Stimulated activated CD8-positive, alpha-beta memory T cell treated with anti-CD3 and anti-CD28 coated beads, Interleukin-2, amount 100 ng/mL, for 48 hours (primary cell): ENCODE measurements around the gene DGCR2.
"Not testable (repeated sequence)": the region's sequence is repeated elsewhere in the genome, so short reads cannot be mapped to it uniquely, and the experiment has no call there.

Experiments used
- DNase-seq, 2 donors: peaks; one replicate each; pipeline ENCODE4 v3.0.0-alpha.2; 2020; ENCODE audit warnings: low read depth in 2 of 2

The DGCR2 gene, protein sequence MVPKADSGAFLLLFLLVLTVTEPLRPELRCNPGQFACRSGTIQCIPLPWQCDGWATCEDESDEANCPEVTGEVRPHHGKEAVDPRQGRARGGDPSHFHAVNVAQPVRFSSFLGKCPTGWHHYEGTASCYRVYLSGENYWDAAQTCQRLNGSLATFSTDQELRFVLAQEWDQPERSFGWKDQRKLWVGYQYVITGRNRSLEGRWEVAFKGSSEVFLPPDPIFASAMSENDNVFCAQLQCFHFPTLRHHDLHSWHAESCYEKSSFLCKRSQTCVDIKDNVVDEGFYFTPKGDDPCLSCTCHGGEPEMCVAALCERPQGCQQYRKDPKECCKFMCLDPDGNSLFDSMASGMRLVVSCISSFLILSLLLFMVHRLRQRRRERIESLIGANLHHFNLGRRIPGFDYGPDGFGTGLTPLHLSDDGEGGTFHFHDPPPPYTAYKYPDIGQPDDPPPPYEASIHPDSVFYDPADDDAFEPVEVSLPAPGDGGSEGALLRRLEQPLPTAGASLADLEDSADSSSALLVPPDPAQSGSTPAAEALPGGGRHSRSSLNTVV

DNA sequence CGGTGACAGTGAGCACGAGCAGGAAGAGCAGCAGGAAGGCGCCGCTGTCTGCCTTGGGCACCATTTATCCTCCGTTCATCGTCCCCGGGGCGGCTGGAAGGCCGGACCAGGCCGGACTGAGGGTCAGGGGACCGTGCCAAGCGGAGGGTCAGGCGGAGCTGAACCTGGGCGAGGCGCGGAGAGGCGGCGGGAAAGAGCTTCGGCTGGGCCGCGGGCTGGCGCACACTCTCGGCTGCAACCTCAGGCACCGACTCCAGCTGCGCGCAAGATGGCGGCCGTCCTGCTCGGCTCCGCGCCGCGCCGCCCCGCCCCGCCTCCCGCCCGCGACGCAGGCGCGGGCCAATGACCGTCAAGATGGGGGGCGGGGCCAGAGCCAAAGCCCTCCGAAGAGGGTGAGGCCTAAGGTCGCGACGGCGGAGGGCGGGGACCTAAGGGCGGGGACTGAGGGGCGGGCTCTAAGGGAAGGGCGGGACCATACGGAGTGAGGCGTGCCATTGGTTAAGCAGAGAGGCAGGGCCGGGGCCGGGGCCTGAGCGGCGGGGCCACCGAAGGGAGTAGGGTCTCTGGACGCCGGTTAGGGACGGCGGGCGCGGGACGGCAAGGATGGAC lies at the start of gene DGCR2:
Gene DGCR2 (minus strand): TSS at position 270 of the 609 bp plus-strand sequence. CDS start 206 bp downstream, at position 64.
- peak; percentile 94 to 95 for DNase-seq

- DNase-seq = no peak
Observed at GRCh38 chr22:19169947-19170318, 47.7 kb upstream of the DGCR2 start.

DNA sequence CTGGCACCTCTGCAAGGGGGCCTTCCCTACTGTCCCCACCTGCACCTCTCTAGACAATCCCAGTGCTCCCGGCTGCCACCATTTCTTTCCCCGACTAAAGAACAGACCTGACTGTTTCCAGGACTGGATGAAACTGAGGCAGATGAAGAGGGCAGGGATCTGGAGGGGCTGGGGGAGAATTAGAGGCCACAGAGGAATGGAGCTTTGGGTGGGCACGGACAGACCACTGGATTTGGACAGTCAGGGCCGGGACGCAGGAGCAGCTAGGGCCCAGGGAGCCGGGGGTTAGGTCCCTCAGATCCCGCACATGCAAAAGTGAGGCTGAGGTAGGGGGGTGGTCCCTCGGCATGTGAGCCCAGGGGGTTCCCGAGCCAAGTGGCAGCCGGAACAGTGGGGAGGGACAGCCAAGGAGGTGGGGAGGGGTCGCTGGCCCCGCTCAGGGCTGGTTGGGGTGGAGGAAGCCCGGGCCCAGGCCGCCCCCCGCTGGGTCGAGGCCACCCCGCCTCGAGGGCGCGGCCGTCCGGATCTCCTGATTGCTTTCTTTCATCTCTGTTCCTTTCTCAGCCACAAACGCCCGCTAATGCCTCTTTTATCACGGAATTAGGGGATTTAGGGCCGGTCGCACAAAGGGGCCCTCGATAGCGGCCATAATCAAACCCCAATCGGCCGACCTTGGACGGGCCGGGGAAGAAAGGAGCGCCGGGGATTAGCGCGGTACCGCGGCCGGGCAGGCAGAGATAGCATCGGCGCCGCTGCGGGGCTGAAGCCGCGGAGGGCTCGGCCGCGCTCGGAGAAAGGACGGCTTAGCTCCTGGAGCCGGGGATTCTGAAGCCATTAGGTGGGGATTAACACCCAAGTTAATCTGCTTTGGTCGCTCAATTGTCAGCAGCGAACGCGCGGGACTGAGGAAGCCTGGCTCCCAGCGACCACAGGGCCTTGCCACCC lies 47.1 kb upstream of the DGCR2 start:
- no peak for DNase-seq

GRCh38 chr22:19168088-19168890 lies 46.1 kb upstream of the DGCR2 start:
- DNase-seq = no peak

DNA sequence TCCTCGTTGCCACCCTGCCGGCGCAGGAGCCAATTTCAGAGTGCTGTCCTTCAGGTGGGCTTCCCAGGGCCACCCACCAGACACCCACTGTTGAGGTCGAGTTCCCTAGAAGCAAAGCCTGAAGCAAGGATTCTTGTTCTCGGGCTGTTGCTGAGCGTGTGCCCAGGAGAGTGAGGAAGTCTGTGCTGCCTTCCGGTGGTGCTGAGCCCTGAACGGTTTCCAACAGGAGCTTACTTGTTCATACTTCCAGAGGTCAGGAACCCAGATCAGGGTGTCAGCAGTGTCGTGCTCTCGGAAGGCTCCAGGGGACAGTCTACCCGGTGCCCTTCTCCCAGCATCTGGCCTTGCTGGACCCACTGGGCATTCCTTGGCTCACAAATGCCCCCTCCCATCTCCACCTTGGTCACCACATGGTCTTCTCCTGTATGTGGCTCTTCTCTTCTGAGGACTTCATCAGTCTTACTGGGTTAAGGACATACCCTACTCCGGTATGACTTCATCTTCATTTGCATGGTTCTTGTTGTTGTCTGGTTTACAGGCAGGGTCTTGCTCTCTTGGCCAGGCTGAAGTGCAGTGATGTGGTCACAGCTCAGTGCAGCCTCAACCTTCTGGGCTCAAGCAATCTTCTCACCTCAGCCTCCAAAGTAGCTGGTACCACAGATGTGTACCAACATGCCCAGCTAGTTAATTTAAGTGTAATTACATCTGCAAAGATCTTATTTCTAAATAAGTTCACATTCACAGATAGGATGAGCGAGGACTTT lies 45.1 kb upstream of the DGCR2 start:
- DNase-seq = no peak

DNA sequence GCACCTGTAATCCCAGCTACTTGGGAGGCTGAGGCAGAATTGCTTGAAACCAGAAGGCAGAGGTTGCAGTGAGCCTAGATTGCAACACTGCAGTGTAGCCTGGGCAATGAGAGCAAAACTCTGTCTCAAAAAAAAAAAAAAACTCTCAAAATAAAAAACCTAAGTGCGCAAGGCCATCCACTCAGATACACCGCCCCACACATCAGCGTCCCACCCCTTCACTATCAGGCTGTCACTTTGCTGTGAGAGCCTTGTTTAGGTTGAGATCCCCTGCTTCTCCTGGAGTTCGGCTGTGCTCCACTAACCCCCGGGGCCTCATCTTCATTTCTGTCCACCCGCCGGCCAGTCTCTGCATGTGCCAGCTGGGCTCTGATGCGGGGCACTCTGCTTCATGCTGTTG lies 44.2 kb upstream of the DGCR2 start:
- no peak for DNase-seq

DNA sequence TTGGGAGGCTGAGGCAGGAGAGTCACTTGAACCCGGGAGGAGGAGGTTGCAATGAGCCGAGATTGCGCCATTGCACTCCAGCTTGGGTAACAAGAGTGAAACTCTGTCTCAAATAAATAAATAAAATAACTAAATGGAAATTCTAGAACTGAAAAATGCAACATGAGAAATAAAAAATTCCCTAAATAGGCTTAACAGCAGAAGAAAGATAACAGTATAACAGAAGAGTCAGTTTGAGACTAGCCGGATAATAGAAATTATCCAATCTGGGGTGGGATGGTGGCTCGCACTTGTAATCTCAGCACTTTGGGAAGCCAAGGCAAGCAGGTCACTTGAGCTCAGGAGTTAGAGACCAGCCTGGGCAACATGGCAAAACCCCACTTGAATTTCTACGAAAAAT lies 42.2 kb upstream of the DGCR2 start:
- no peak for DNase-seq

DNA sequence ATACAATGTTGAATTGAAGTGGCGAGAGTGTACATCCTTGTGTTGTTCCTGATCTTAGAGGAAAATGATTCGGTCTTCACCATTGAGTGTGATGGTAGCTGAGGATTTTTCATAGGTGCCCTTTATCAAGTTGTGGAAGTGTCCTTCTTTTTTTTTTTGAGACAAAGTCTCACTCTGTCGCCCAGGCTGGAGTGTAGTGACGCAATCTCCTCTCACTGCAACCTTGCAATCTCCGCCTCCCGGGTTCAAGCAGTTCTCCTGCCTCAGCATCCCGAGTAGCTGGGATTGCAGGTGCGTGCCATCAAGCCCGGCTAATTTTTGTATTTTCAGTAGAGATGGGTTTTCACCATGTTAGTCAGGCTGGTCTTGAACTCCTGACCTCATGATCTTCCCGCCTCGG lies 36.4 kb upstream of the DGCR2 start:
- DNase-seq = not testable (repeated sequence)

- DNase-seq = not testable (repeated sequence)
Observed at GRCh38 chr22:19156109-19156508, 33.9 kb upstream of the DGCR2 start.

DNA sequence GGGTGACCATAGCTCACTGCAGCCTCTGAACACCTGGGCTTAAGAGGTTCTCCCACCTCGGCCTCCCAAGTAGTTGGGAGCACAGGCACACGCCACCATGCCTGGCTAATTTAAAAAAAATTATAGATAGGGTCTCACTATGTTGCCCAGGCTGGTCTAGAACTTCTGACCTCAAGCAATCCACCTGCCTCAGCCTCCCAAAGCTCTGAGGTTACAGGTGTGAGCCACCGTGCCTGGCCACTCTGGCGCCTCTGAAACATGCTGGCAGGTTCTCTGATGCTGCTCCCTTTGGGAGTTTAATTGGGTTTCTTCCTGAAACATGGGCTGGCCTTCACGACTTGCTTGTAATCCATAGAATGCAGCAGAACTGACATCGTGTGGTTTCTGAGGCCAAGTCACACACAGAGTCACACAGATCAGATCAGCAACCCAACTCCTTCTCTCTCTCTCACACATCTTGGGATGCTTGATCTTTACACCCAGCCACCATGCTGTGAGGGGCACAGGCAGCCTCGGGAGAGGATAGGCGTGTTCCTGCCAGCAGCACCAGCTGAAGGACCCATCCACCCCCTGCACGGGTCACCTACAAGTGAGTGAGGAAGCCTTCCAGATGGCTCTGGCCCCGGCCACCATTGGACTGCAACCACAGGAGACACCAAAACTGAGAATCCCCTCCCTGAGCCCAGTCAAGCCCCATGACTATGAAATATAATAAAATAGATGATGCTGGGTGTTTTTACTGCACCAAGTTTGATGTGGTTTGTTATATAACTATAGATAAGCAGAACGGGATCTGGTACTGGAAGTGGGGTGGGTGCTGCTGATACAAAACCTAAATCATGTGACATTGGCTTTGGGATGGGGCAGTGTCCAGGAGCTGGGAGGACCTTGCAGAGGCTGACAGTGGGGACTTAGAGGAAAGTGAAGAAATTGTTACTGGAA lies 31.0 kb upstream of the DGCR2 start:
- DNase-seq = no peak

DNA sequence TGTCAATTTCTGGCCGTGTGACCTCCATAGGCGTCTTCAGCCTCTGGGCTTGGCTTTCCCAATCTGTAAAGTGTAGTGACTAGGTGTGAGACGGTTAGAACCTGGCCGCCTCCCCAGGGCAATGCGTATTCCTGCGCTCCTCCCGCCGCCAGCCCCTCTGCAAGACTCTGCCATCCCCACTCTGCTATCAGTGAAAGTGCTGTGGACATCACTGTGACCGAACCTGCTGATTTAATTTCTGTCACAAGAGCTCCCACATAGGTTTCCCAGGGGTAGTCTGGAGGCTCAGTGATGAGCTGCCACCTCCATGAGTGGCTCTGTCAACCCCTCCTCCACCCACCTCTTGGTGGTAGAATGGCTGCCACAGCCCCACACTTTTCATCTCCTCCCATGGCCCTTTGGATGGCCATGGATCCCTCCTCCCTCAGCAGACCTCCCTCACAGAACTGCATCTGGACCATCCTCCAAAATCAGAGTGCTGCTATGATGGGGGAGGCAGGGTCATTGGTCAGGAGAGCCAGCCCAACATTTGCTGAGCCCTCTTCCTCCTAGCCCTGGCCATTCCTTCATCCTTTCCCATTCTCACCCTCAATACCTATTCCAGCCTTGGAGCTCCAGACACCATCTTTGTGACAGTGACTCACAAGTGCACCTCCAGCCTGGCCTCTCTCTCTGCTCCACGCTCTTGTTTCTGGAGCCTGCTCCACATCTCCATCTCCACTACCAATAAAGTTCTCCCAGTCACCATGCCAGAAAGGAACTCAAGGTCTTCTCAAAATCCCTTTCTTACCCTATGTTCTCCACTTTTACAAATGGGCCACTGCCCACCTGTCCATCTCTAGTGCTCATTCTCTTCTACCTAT lies 29.3 kb upstream of the DGCR2 start:
- no peak for DNase-seq

DNA sequence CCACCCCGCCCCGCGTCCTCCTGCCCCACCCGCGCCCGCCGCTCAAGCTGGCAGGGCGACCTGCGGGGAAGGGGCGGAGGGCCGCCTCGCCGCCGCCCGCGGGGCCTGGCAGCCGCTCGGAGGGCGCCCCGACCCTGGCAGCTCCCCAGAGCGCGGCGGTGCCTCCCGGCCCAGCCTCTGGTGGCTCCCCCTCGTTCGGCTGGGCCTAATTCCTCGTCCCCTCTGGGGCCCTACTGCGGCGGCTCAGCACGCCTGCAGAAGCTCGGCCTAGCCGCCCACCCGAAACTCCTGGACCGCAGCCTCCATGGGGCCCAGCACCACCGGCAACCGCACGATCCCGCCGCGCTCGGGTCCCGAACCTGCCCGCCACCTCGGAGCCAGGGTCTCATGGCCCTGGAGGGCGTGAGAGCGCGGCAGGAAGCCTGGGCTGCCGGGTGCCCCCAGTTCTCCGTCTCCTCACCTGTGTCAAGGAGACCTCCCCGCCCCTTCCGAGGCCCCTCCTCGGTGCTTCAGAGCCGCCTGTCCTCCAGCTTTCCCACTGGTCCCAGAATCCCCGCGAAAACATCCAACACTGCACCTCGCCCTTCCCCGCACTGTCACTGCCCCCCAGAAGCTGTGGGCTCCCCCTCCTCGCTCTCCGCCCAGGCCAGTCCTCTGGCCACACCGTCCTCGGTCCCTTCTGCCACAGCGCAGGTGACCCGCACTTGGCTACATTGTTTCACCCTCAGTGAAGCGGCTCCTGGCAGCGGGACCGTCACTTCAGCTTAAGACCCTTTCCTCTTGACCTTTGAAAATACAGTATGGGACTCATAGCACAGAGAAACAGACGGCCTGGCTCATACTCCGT lies 28.5 kb upstream of the DGCR2 start:
- DNase-seq = no peak

GRCh38 chr22:19149991-19150390 lies 27.8 kb upstream of the DGCR2 start, which contains the start of gene GSC2:
GSC2 (minus strand) TSS chr22:19150292; CDS start chr22:19150283, 9 bp downstream.
- no peak for DNase-seq

GRCh38 chr22:19149047-19149883 lies 27.1 kb upstream of the DGCR2 start:
- no peak for DNase-seq

- no peak for DNase-seq
Observed at GRCh38 chr22:19148417-19149046, 26.3 kb upstream of the DGCR2 start.
